Muscle of leg (tissue), 11 donors: ENCODE results near the gene ARHGDIG. TPM values are rescaled to one million over a fixed set of nuclear protein-coding genes. Genes with fewer than 3 reads are reported as not detected.
A peak's percentile ranks its signal among the peaks of the same experiment; 100 is the strongest.

Source experiments
- DNase-seq: peaks from one replicate; pipeline ENCODE4 v3.0.0; 2013
- H3K27ac ChIP-seq: one replicate; pipeline ENCODE4 v1.5.1; 2013; ENCODE audit warnings: mild to moderate bottlenecking, low read length, control low read depth
- H3K27me3 ChIP-seq: one replicate; pipeline ENCODE4 v1.6.1; 2013; ENCODE audit warnings: low read length; ENCODE audit not compliant: control insufficient read depth, insufficient read depth
- H3K36me3 ChIP-seq: one replicate; pipeline ENCODE4 v1.6.1; 2013; ENCODE audit warnings: low read length; ENCODE audit not compliant: control insufficient read depth, insufficient read depth
- H3K4me1 ChIP-seq: one replicate; pipeline ENCODE4 v1.6.1; 2013; ENCODE audit warnings: low read length; ENCODE audit not compliant: control insufficient read depth, insufficient read depth
- H3K4me3 ChIP-seq: one replicate; pipeline ENCODE4 v1.5.1; 2013; ENCODE audit warnings: low read length, control low read depth
- H3K9me3 ChIP-seq: replicated peaks from 2 replicates; pipeline ENCODE4 v1.6.1; 2013; ENCODE audit warnings: low read depth, low read length; ENCODE audit not compliant: control insufficient read depth
- WGBS: methylation state at CpG from one replicate; pipeline ENCODE4 v1.1.5; 2013; ENCODE audit warnings: missing lambda C conversion rate; ENCODE audit not compliant: insufficient coverage; 5-methylcytosine and 5-hydroxymethylcytosine counted together
- polyA plus RNA-seq, 8 donors: library from polyadenylated mRNA; unstranded; fragments of 120-200 nt; gene quantifications; one replicate each; pipeline versions ENCODE4 v1.2.1 to v1.2.3, GENCODE V29; 2013; ENCODE audit warnings: inconsistent platforms in 1 of 8, low replicate concordance in 1 of 8; ENCODE audit not compliant: insufficient read length in 8 of 8, insufficient read depth in 1 of 8
- total RNA-seq: library from RNA; stranded (reverse); fragments of 120-200 nt; gene quantifications from one replicate; pipeline ENCODE4 v1.2.4, GENCODE V29; 2013

Gene ARHGDIG
- total and polyA plus RNA-seq, 9 donors, result 0.30 to 2.4 (median 0.66) TPM

GRCh38 chr16:270381-271255 is 9.8 kb upstream of the ARHGDIG start:
- DNase-seq, result no peak
- 84% methylated on average over 30 of the region's 34 CpGs for WGBS
- no peak overlapping the region for H3K4me3 ChIP-seq
- peaks cover 26% of the 10 kb centered on the region for H3K27me3 ChIP-seq
- no peaks in the 10 kb centered on the region for H3K36me3 ChIP-seq
- peaks cover 21% of the 10 kb centered on the region for H3K4me1 ChIP-seq
- H3K9me3 ChIP-seq, result no peaks in the 10 kb centered on the region
- no peak overlapping the region for H3K27ac ChIP-seq

GRCh38 chr16:272633-273546 is 7.5 kb upstream of the ARHGDIG start:
- Histone ChIP-seq H3K9me3 (no peaks in the 10 kb centered on the region), H3K4me1 (peaks cover 21% of the 10 kb centered on the region), H3K27me3 (peaks cover 37% of the 10 kb centered on the region), H3K4me3 (no peak overlapping the region), H3K27ac (no peak overlapping the region), H3K36me3 (no peaks in the 10 kb centered on the region)
- DNase-seq, result no peak
- WGBS, result 62% methylated on average over 27 of the region's 36 CpGs

- Histone ChIP-seq H3K36me3 (no peaks in the 10 kb centered on the region), H3K9me3 (no peaks in the 10 kb centered on the region), H3K27me3 (peaks cover 42% of the 10 kb centered on the region), H3K27ac (no peak overlapping the region), H3K4me1 (peaks cover 21% of the 10 kb centered on the region), H3K4me3 (no peak overlapping the region)
- no peak for DNase-seq
- WGBS, result 78% methylated on average over 17 of the region's 30 CpGs
Measured at GRCh38 chr16:273547-274421, 6.6 kb upstream of the ARHGDIG start.

GRCh38 chr16:275041-275641 is 5.2 kb upstream of the ARHGDIG start:
- no peaks in the 10 kb centered on the region for H3K36me3 ChIP-seq
- DNase-seq, result no peak
- H3K27me3 ChIP-seq, result peaks cover 56% of the 10 kb centered on the region
- peaks cover 24% of the 10 kb centered on the region for H3K4me1 ChIP-seq
- WGBS, result 2% methylated on average over 55 of the region's 58 CpGs
- H3K9me3 ChIP-seq, result no peaks in the 10 kb centered on the region
- no peak overlapping the region for H3K27ac ChIP-seq
- H3K4me3 ChIP-seq, result peak overlapping the region; percentile 23

- H3K27ac ChIP-seq, result no peak within 1 kb of the TSS
- no peaks in the 10 kb centered on the region for H3K9me3 ChIP-seq
- DNase-seq, result no peak
- H3K36me3 ChIP-seq, result no peaks in the 10 kb centered on the region
- H3K4me1 ChIP-seq, result peaks cover 25% of the 10 kb centered on the region
- WGBS, result under 1% methylated on average over 56 of the region's 56 CpGs
- peak within 1 kb of the TSS; percentile 23 for H3K4me3 ChIP-seq
- H3K27me3 ChIP-seq, result peaks cover 55% of the 10 kb centered on the region
Measured at GRCh38 chr16:275786-276232, 4.6 kb upstream of the ARHGDIG start, which contains the start of gene RGS11. Gene RGS11 (minus strand): TSS chr16:275944. CDS start chr16:275911, 33 bp downstream.

GRCh38 chr16:276426-277077 is 3.8 kb upstream of the ARHGDIG start:
- no peaks in the 10 kb centered on the region for H3K36me3 ChIP-seq

GRCh38 chr16:278863-279366 is 1.5 kb upstream of the ARHGDIG start:
- Histone ChIP-seq H3K4me1 (peaks cover 27% of the 10 kb centered on the region), H3K9me3 (no peaks in the 10 kb centered on the region), H3K4me3 (no peak overlapping the region), H3K36me3 (no peaks in the 10 kb centered on the region), H3K27me3 (peaks cover 68% of the 10 kb centered on the region), H3K27ac (no peak overlapping the region)
- 20% methylated on average over 2 of the region's 6 CpGs for WGBS
- DNase-seq, result no peak

More at GRCh38 chr16:276426-277077, 3.8 kb upstream of the ARHGDIG start:
- Histone ChIP-seq H3K9me3 (no peaks in the 10 kb centered on the region), H3K27ac (no peak overlapping the region), H3K4me1 (peaks cover 33% of the 10 kb centered on the region), H3K4me3 (no peak overlapping the region), H3K27me3 (peaks cover 63% of the 10 kb centered on the region)
- 60% methylated on average over 20 of the region's 20 CpGs for WGBS
- DNase-seq, result no peak

- no peak for DNase-seq
- 60% methylated on average over 3 of the region's 7 CpGs for WGBS
- peaks cover 64% of the 10 kb centered on the region for H3K27me3 ChIP-seq
Measured at GRCh38 chr16:279531-279930, 860 bp upstream of the ARHGDIG start.

More at GRCh38 chr16:279531-279930, 860 bp upstream of the ARHGDIG start:
- peaks cover 27% of the 10 kb centered on the region for H3K4me1 ChIP-seq
- no peak overlapping the region for H3K4me3 ChIP-seq
- H3K9me3 ChIP-seq, result no peaks in the 10 kb centered on the region
- no peaks in the 10 kb centered on the region for H3K36me3 ChIP-seq
- no peak overlapping the region for H3K27ac ChIP-seq
